GM18517 (cell line): Measurements from ENCODE around the gene IL22RA2.
A peak's percentile ranks its signal among the peaks of the same experiment; 100 is the strongest.
"Not testable (repeated sequence)": the region's sequence is repeated elsewhere in the genome, so short reads cannot be mapped to it uniquely, and the experiment has no call there.

ENCODE experiments used
- ATAC-seq: cut with Tn5 transposase; IDR thresholded peaks from one replicate; pipeline ENCODE4 v1.9.1; 2021; ENCODE audit warnings: mild to moderate bottlenecking, moderate library complexity; ENCODE audit not compliant: unreplicated experiment

The IL22RA2 gene

DNA sequence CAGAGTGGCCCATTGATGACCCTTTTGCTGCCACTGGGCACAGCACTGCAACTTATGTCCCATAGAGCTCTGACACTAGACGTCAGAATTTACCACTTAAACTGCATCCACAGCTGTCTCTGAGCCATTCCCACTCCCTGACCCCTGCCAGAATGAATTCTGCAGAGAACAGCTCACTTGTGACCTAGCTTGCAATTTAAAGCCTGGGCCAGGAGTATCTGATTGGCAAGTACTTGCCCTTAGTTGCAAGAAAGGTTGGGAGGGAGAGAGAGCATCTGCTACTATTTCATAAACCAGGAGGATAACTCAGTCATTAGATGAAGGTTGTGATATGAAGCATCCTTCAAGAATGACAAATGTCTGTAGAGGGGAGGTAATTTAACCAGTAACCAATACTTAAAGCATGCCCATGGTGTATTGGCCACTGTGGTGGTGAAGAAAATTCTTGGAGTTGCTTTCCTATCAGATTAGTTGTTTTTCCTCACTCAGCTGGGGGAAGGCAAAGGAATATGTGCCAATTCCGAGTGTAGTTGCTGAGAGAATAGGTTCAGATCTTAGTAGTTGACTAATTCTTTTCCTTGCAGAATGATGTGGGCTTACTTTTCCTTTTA lies 46.5 kb downstream of the IL22RA2 start:
- ATAC-seq, result no peak

DNA sequence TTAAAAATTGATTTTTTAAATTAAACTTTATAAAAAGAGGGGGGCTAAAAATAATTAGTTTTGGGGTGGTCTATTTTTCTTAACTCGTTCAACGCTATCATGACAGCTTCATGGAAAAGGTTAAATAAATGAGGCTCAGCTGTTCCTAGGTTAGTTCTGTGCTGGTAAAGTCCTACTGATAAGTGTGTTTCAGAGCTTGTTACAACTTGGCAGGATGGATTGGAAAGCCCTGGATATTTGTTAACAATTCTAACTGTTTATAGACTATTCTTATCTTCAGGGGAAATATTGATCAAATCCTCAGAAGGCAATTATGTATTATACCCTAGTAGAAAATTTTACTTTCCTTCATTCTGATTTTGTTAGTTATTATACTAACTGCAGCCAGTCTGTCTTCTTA lies 50.4 kb downstream of the IL22RA2 start:
- no peak for ATAC-seq

DNA sequence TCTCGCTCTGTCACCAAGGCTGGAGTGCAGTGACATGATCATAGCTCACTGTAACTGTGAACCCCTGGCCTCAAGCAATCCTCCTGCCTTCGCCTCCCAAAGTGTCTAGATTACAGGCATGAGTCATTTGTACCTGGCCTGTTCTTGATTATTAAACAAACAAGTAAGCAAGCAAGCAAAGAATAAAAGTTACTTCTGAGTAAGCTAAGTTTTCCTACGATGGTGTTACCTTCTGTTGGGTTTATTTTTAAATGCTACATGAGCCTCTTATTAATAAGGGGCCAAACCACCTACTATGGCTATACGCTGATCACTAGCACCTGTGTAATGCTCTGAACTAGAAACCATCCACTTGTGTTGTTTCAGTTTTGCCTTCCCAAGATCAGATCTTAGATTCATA lies 50.8 kb downstream of the IL22RA2 start:
- ATAC-seq, result peak; percentile 63

DNA sequence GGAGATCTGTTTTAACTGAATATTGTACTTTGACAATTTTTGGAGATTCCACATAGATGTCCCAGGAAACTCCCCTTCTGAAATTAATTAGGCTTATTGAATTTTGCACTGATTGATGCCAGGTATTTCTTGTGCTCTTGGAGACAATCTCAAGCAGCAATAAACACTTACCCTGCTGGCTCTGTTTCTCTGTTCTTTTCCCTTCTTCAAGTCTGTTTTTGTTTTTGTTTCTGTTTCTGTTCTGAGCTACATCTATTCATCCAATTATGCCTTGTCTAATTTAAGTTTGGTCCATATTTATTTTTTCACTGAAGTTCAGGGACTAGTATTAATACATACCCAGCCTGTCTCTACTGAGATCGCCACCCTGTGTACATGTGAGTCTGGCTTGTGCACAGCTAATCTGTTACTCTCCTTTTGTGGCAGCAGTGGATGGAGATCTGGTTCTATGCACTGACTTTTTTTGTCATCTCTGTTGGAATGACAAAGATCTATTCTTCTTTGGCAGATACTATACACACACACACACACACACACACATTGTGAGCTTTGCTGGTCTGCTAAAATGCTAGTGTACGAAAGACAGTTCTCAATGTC lies 51.9 kb downstream of the IL22RA2 start:
- ATAC-seq, result no peak

DNA sequence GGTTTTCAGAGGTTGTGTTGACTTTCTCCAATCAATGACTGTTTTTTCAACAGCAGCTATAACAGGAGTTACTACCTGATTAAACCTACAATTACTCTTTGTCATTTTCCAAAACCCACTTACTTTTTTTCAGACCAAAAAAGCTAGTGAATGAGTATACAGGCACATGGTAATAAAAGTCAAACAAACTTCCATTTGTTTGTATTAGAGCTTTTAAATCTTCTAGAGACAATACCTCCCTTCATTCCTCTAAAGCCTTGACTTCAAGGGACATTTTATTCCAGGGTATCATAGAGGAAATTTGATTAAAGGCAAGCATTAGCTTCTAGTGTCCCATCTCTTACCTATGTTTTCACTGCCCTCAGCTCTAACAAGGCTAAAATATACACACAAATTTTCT lies 52.7 kb downstream of the IL22RA2 start:
- no peak for ATAC-seq

DNA sequence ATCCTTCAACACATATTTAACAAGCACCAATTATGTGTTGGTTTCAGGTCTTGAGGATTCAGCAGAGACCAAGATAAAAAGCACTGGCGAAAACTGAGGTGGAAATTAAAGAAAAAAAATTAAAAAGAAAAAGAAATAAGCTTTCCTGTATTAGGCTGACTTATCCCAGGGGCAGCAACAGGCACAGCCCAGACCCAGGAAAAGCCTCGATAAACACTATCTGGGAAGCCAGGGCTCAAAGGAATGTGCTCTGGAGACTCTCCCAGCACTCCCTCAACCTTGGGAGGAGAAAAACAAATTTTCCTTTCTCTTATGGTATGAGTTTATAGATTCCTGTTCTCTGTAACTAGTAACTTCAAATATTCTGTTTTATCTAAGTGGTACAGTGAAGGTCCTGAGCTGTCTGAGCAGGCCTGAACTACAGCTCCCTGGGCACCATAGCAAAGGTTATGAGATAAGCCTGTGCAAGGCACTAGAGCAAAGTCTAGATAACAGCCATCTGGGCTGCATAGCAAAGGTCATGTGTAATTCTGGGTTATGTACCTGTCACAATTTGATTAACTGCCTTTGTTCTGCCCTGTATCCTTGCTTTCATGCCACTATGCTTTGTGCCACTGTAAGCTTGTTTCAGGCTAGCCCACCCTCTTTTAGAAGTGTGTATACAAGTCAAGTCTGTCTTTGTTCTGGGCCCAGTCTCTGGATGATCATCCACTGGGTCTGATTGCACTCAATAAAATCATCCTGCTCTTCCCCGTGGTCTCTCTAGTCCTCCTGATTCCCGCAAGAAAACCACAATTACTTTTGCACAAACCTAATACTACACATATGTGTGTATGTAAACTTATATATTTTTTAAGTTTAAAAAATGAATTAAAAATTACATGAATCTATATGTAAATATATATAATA lies 54.0 kb downstream of the IL22RA2 start:
- ATAC-seq, result no peak

DNA sequence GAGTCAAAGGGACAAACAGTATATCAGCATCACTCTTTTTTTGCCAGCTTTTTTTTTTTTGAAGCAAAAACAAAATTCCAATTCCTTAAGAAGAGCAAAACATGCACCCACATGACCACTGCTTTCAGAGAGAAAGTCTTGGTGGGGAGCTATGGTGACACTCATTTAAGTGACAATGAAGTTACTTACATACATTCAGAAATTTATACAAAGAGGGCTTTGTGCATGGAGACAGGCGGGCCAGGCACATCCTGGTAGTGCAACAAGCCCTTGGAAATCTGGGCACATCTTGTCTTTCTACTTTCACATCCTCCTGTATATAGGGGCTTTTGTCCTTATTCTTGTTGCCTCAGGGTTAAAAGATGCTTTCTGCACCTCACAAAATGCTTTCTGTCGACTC lies 55.9 kb downstream of the IL22RA2 start:
- ATAC-seq, result no peak

DNA sequence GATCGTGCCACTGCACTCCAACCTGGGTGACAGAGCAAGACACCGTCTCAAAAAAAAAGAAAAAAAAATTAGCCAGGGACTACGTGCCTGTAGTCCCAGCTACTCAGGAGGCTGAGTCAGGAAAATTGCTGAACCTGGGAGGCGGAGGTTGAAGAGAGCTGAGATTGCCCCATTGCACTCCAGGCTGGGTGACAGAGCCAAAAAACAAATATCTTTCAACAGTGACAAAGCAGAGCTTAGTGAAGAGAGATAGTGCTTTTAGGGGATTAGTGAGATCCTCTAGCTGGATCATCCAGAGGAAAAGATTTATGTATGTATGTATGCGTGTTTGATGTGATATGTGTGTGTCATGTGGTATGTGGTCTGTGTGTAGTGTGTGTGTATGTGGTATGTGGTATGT lies 56.6 kb downstream of the IL22RA2 start:
- no peak for ATAC-seq

DNA sequence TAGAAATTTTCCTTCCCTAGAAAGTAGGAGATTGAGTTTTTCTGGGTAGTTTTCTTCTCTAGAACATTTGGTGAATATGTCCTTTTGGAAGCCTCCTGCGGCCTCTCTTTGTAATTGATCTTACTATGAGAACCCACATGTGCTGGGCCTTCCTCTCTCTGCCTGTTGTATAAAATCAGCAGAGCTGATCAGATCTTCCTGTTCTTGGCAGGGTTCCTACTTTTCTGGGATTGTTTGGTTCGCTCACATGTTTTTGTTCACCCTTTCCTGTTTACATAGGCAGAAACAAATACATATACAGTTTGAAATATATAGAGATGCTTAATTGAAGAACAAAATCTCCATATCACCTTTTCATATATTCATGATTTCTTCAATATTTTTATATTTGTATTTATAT lies 57.8 kb downstream of the IL22RA2 start:
- no peak for ATAC-seq

DNA sequence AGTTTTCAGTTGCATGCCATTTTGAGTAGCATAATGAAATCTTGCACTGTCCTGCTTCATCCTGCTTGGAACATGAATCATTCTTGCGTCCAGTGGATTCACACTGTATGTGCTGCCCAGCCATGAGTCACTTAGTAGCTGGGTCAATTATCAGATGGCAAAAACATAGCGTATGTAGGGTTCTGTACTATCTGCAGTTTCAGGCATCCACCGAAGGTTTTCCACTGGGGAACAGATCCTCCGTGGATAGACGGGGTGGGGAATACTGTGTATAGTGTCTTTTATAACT lies 61.4 kb downstream of the IL22RA2 start:
- no peak for ATAC-seq

DNA sequence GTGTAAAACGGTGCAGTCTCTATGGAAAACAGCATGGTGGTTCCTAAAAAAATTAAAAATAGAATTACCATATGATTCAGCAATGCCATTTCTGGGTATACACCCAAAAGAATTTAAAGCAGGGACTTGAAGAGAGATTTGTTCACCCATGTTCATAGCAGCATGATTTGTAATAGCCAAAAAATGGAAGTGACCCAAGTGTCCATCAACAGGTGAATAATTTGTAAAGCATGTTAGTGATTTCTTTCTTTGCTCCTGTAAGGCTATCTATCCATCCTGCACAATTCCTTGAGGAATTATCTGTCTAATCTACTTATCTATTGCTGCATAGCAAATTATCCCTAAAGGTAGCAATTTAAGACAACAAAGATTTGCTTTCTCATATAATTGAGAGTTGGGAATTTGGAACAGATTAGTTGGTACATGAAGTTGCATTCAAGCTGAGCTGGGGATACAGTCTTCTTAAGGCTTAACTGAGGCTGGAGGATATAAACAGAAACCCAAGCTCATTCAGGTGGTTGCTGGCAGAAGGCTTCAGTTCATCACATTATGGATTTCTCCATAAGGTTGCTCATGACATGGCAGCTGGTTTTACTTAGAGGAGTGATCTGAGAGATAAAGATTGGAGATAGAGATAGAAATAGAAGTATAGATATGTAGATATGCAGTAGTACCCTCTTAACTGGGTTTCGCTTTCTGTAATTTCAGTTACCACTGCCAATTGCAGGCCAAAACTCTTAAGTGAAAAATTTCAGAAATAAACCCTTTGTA lies 62.0 kb downstream of the IL22RA2 start:
- no peak for ATAC-seq

DNA sequence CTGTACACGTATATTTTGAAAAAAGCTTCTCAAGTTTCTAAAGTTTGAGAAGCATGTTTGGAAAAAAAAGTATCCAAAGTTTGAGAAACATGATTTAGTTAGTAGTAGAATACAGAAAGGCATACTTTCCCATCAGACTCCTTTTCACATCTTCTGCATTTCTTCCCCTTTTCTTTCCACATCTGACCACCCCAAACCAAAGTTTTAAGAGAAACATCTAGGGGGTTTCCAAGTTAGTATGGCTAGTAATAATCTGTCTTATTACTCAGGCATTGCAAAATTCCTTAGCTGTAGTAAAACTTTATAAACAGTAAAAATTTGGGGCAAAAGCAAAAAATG lies 65.7 kb downstream of the IL22RA2 start:
- ATAC-seq, result no peak

DNA sequence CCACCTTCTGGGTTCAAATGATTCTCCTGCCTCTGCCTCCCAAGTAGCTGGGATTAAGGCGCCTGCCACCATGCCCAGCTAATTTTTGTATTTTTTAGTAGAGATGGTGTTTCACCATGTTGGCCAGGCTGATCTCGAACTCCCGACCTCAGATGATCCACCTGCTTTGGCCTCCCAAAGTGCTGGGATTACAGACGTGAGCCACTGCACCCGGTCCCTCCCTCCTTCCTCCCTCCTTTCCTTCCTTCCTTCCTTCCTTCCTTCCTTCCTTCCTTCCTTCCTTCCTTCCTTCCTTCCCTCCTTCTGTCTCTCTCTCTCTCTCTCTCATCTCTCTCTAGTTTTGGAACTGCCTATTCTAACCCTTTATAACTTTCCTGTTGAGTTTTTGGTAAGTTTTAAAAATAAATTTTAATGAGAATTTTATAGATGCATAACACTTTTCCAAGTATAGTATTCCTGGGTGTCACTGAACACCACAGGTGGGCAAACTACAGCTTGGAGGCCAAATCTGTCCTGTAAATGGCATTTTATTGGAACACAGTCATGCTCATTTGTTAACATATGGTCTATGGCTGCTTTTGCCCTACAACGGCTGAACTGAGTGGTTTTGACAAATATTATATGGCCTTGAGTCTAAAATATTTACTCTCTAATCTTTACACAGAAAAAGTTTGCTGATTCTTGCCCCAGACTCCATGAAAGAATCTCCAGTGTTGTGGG lies 66.2 kb downstream of the IL22RA2 start:
- ATAC-seq, result not testable (repeated sequence)

DNA sequence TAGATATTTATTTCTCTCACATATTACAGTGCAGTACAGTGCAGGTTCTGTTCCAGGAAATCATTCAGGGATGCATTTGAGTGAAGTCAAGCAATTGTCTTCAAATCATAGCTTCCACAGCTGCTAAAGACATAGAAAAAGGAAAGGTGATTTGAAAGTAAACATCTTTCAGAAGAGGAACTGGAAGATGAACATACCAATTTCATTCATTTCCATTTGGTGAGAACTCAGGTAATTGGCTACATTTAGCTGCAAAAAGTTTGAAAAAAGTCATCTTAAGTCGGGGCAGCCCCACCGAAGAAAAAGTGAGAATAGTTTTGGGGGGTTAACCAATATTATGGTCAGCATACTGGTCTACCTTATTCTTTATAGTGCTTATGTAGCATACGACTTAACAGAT lies 67.3 kb downstream of the IL22RA2 start:
- ATAC-seq, result no peak

DNA sequence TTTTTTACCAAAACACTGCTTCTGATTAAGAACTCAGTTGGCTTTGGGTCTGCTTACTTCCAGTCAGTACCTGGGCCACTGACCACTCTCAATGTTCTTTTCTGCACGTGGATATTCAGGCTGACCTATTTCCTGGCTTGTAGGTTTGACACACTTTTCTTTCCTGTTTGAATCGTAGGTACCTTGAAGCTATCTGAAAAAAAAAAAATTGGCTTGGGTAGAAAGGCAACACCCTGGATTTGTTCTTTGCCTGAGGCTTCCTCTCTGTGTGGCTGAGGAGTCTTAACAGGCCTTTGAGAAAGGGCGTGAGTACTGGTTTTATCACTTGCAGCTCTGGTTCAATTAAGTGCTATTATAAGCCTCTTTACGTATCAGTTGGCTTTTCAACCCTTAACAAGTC lies 68.1 kb downstream of the IL22RA2 start:
- ATAC-seq, result no peak

DNA sequence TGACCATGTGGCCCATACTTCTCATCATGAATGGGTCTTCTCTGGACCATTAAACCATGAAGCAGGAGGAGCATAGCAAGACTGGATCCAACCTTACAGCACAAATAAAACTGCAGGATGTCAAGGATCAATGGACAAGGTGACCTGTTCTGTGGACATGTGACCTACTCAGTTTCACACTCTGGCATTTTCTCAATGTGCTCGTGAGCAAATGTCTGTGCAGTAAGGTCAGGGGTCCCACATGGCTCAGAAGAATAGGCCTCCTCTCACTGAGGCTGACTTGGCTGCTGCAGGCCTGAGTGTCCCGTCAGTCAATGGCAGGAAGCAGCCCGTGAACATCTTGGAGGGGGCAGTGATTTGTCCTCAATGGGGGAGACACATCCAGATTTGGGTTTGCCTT lies 68.5 kb downstream of the IL22RA2 start:
- no peak for ATAC-seq

DNA sequence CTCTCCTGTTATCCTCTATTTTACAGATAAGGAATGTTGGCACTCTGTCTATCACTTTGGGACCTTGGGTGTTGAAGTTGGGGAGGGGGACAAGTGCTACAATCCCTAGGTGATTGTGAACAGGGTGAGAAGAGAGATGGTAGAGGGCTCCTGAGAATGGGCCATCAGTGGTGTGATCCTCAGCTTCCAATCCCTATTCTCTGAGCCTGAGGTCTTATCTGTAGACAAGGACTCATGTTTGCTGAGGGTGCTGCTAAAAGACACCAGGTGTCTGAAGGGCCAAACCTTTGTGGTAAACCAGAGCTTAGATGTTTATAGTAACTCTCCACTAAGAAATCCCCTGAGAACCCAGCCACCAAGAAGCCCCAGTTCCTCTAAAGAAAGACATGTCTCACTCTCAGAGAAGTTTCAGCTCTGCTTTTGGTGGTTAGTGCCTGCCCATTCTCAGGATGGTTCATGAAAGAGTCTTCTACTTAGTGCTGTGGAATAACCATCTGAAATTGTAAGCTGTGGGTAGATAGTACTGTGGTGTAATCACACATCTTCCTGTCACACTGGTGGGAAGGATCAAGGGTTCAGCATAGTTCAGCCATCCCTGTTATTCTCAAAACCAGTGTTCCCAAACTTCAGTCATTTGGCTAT lies 70.5 kb downstream of the IL22RA2 start:
- ATAC-seq, result peak; percentile 89

DNA sequence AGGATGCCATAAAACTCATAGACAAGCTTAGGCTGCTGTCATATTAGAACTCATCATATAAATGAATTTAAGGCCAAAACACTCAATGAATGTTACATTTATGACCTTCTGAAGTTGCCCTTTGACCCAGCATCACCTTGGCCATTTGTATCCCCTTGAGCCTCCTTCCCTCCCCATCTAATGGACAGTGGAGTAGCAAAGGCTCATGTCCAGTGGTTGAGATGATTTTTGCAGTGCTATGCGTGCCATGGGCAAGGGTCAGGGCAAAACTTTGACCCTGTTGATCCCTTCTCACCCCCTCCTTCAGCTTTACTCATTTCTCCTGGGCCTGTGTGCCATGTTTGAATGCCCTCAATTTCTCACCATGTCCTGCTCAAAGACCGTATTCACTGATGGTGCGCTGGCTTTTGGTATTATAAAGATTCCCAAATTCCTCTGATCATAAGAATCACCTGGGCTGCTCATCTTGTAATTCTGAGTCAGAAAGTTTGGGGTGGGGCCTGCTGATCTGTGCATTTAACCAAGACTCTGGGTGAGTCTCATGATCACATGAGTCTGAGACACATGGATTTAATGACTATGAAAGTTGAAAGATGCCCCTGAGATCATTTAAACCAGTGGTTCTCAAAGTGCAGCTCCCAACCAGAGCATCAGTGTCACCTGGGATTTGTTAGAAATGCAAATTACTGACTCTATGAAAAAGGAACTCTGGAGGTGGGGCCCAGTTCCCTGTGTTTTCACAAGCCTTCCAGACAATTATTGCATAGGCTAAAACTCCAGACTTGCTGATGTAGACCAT lies 71.2 kb downstream of the IL22RA2 start:
- peak; percentile 6 for ATAC-seq

DNA sequence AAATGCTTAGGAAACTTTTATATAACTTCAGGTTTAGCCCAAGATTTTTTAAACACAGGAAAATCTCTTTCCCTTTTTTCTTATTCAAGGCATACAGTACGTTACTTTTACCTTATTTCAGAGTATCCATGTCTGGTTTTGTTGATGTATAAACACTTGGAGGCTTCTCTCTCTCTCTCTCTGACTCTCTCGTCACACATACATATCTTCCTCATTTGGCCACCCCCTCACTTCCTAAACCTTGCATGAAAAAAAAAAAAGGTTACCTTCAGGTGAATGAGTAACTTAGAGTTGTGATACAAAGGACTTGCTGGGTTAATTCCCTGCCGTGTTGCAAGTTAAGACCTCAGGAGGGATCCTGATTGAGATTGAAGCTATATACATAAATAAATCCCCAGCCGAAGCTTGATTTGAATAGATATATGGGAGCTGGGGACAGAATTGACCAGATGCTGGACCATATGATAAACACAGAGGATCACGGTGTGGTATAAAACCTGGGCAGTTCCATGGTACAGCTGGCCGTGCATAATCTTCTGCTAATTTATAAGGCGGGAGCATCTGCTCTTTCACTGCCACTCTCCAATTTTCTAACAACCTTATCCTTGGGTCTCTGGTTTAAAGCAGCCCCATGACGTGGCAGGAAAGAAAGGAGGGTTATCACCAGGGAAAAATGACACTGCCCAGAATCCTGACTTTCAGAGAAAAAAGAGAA lies 73.6 kb downstream of the IL22RA2 start:
- ATAC-seq, result no peak
